ENCODE results near the gene FRMD4A.

- TF ChIP-seq POLR2A (IDR thresholded peaks at IDR 0.05; ENCODE audit: extremely low read depth, insufficient read length) (no peak), CTCF (IDR thresholded peaks at IDR 0.05; ENCODE audit: low read depth, low read length) (no peak), MYC (IDR thresholded peaks at IDR 0.05; ENCODE audit: low read depth, low read length) (no peak), MAX (IDR thresholded peaks at IDR 0.05; ENCODE audit: low read depth, low read length) (no peak)
These were observed 393.9 kb downstream of the FRMD4A start for GRCh38 chr10:13936826-13937225.

All from NB4 (cell line).